Fibroblast of mammary gland (primary cell): ENCODE measurements around the gene PRDM15.
A peak's percentile ranks its signal among the peaks of the same experiment; 100 is the strongest.

Experiments used
- DNase-seq: peaks from one replicate; pipeline ENCODE4 v3.0.0-alpha.2; 2010; ENCODE audit warnings: low read depth
- H3K4me3 ChIP-seq: 2 replicates; pipeline ENCODE4 v1.5.1; 2011; ENCODE audit warnings: low read depth, mild to moderate bottlenecking, low read length, moderate library complexity; ENCODE audit not compliant: control insufficient read depth
- CTCF ChIP-seq: conservative IDR thresholded peaks from 2 replicates; pipeline ENCODE4 v1.5.1; 2011; ENCODE audit warnings: low read depth, low read length, inconsistent platforms; ENCODE audit not compliant: control insufficient read depth, insufficient read depth

The PRDM15 gene

GRCh38 chr21:41846536-41846935 is 32.6 kb downstream of the PRDM15 start:
- no peak for DNase-seq
- no peak overlapping the region for H3K4me3 ChIP-seq
- no peak for TF ChIP-seq CTCF

GRCh38 chr21:41846033-41846317 is 33.2 kb downstream of the PRDM15 start:
- no peak overlapping the region for H3K4me3 ChIP-seq
- no peak for DNase-seq
- no peak for TF ChIP-seq CTCF

DNA sequence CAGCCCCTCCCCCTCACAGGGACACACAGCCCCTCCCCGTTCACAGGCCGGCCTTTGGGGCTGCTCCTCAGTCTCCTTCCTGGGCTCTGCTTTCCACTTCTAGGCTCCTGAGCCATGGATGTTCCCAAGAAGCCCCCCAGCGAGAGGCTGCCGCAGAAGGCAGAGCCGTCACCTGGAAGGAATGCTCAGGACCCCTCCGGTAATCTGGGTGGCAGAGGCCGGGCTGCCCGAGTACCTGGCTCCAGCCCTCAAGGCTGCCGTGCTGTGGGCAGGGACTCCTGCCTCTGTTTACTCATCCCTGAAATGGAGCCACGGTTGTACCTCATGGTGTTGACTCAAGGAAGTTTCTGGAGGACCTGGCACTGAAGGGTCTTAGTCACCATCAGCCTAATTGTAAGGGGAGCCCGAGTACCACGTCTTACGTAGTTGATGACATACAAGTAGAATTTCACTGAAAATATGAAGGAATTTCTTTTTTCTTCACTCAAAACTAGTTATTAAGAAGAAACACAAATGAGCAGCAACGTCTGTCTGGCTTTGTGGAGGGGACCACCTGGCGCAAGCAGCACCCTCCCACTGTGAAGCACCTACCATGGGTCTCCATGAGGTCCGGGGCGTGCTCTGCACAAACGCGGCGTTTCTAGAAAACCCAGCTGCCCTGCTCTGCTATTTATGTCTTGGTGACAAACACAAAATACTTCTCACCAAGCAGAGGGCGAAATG is 33.7 kb downstream of the PRDM15 start:
- no peak for TF ChIP-seq CTCF
- peak; percentile 65 for DNase-seq
- H3K4me3 ChIP-seq, result no peak overlapping the region

DNA sequence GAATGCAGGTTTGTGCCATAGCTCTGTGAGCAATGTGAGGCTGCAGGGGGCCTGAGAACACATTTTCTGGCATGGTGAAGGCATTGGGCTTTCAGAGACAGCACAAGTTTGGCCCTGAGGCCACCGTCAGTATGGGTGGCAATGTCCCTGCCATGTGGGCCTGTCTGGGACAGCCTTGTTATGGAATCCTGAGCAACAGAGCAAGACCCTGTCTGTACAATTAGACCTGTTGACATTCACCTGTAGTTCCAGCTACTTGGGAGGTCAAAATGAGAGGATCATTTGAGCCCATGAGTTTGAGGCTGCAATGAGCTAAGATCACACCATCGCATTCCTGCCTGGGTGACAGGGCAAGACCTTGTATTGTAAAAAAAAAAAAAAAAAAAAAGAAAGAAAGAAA is 35.6 kb downstream of the PRDM15 start:
- no peak for DNase-seq
- no peak for TF ChIP-seq CTCF
- H3K4me3 ChIP-seq, result no peak overlapping the region

- no peak for DNase-seq
- no peak for TF ChIP-seq CTCF
- no peak overlapping the region for H3K4me3 ChIP-seq
Observed at GRCh38 chr21:41840880-41841279, 38.3 kb downstream of the PRDM15 start.

DNA sequence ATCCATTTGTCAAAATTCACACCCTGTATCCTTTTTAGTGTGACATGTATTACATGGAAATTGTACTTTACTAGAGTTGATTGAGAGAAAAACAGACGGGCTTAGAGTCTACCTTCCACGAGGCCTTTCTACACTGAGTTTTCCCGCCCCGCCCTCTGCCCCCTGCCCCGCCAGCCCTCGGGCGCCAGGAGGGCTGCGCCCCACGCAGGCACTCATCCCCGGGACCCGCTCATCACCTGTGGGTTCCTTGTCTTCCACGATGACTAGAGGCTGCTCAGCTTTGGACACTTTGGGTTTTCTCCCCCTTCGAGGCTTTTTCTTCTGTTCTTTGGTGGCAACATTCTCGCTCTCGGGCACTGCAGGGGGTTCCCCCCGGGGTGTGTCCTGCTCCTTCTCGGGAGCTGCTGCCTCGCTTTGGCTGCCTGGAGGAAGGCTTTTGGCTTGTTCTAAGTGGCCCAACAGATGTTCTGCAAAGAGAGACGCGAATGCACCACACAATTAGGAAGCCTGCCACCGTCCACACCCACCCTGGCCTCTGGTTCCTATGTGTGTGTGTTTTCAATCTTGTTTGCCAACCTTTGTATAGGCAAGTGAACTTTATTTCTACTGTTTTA is 39.6 kb downstream of the PRDM15 start:
- DNase-seq, result no peak
- no peak overlapping the region for H3K4me3 ChIP-seq

More for the DNA sequence above, 39.6 kb downstream of the PRDM15 start:
- TF ChIP-seq CTCF, result no peak
